Smooth muscle cell of the brain vasculature (primary cell): ENCODE measurements around the gene ANO1.

Source experiments
- DNase-seq: peaks from one replicate; pipeline ENCODE4 v3.0.0-alpha.2; 2012; ENCODE audit warnings: low read depth, low spot score

Gene ANO1

GRCh38 chr11:70072861-70073755 lies 5.0 kb upstream of the ANO1 start:
- DNase-seq, result no peak

- DNase-seq, result no peak
Observed at GRCh38 chr11:70073871-70074371, 4.2 kb upstream of the ANO1 start.

DNA sequence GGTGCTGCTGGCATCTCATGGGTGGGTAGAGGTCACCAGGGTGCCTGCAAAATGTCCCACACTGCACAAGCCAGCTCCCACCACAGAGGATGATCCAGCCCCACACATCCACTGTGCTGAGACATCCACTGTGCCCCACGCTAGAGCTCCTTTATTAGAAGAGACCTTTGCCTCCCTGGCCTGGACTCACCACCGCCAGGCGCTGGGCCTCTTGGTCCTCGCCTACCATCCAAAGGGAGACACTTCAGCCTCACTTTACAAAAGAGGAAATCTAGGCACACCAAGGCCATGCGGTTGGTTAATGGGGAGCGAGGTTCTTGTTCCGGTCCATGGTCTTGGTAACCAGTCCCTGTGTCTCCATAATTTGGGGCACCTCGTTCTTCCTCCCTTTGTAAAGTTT lies 3.4 kb upstream of the ANO1 start:
- DNase-seq, result no peak

GRCh38 chr11:70075836-70076235 lies 2.3 kb upstream of the ANO1 start:
- no peak for DNase-seq

DNA sequence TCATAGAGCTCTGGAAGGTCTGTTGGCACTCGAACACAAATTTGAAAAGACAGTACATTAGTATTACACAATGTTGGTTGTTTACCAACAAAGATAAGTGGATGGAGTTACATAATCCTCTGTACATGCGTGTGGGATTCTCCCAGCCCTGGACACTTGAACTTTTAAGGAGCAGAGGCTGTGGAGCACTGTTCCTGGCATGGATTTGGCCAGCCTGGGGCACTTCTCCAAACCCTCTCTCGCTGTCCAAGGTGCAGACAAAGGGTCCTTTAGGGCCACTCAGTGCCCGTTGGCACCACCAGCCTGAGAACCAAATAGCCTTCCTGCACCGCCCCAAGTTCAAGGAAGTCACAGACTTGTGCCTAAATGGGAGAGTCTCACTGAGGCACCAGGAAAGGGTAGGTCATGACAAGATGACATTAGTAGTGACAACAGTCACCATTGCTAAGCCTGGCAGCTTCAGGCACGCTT lies 1.6 kb upstream of the ANO1 start:
- no peak for DNase-seq

- no peak for DNase-seq
Observed at GRCh38 chr11:70077411-70078094, 564 bp upstream of the ANO1 start.

GRCh38 chr11:70078781-70079616 lies 882 bp downstream of the ANO1 start:
- no peak for DNase-seq

GRCh38 chr11:70079691-70080090 lies 1.6 kb downstream of the ANO1 start:
- no peak for DNase-seq

DNA sequence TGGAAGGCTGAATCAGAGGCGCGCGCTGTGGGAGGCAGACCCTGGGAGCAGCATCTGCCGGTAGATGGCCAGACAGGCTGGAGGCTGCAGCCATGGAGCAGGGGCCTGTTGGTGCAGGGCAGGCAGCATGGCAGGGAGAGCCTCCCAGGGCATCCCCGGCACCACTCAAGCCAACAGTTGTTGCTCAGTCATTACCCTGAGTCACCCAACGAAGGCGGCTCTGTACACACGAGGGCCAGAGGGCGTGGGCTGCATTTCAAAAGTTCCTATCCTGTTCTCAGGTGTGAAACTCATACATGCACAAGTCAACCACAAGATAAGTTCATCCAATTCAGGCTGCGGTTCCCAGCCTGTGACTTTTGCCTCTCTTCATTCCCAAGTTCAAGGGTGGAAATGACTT lies 2.6 kb downstream of the ANO1 start:
- no peak for DNase-seq

DNA sequence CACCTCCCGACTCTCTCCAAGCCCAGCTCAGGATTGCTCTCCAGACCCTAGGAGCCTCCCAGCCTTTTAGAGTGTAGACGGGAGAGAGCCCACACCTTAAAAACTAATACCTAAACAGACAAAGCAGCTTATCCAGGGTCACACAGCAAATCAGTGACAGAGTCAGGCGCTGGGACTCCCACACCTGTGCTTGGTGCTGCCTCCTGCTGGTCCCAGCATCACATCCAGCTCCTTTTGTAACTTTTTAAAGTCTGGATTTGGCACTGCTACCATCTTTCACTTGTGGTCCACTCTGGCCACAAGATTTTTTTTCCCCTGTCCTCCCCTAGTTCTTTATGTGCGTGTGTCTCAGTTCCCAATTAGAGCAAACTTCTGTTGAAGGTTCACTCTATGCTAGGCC lies 4.7 kb downstream of the ANO1 start:
- no peak for DNase-seq

DNA sequence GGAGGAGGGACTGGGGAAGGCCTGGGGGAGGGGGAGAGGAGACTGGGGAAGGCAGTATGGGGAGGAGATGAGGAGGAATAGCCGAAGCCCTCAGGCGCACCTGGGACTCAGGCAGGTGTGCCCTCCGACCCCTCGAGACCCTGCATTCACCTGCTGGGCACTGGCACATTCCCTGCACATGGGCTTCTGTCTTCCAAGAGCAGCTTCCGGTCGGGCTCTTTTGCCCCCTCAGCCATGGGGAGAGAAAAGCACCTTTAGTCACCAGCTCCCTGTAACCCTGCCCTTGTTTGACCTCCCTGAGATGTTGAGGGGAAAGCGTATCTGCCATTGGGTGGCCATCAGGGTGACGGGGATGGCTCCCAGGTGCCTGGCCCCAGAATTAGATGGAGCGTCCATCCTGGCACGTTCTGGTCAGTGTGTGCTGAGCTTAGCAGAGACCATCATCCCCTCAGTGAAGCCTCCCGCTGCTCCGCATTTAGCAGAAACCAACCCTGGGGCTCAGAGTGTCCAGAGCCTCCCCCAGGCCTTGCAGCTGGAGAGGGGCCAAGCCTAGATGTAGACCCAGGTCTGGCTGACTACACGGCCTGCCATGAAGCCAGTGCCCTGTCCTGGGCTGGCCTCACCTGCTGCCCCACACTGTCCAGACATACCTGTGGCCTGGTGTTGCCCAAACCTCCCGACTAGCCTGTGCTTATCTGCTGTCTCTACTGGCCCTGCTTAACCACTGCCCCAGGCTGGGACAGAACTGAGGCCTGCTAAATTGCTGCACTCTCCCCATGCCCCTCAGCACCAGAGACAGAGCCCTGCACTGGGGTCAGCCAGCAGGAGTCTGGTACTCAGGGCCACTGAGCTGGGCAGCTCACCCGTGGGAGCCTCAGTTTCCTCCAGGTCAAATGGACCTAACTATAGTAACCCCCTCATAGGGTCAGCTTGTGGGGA lies 6.2 kb downstream of the ANO1 start:
- DNase-seq, result no peak

GRCh38 chr11:70085815-70086769 lies 8.0 kb downstream of the ANO1 start:
- DNase-seq, result no peak

- DNase-seq, result no peak
Observed at GRCh38 chr11:70087446-70088167, 9.5 kb downstream of the ANO1 start.

DNA sequence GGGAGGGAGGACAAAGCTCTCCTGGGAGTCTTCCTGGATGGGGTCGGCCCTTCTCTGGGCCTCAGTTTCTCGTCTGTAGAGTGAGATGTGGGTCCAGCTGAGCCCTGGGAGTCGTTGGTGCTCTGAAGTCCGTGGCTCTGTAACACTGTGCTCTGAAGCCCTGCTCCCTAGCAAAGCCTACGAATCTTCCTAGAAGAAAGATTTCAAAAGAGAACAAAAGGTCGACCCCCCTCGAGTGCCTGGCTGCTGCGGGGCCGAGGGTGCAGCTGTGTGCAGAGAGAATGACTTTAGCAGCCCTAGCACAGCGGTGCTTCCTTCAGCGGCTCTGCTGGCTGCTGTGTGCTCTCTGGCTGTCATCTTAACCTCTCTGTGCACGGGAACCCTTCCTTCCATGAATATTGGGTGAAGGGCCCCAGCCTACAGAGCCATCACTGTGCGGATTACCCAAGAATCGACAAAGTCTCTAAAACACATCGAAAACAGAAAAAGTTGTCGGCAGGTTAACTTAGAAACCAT lies 10.7 kb downstream of the ANO1 start:
- DNase-seq, result no peak

- DNase-seq, result no peak
Observed at GRCh38 chr11:70089631-70090030, 11.5 kb downstream of the ANO1 start.

- no peak for DNase-seq
Observed at GRCh38 chr11:70090961-70091381, 12.9 kb downstream of the ANO1 start.

GRCh38 chr11:70091638-70092037 lies 13.5 kb downstream of the ANO1 start:
- no peak for DNase-seq

GRCh38 chr11:70092959-70093715 lies 15.0 kb downstream of the ANO1 start:
- no peak for DNase-seq
